GM18951 (cell line): ENCODE measurements around the gene KCNJ16.

Experiments used
- POLR2A ChIP-seq: IDR thresholded peaks from 4 replicates; pipeline ENCODE4 v1.6.1; 2011; ENCODE audit warnings: mild to moderate bottlenecking; ENCODE audit not compliant: insufficient read length, insufficient read depth; ENCODE audit errors: extremely low read depth
- in situ Hi-C: fragments of 300-500 bp; cut with MboI; formaldehyde crosslinking; loops from one replicate; pipeline ENCODE4 v1.12.0; 2022; ENCODE audit warnings: low sequenced_read_pairs, mixed read lengths, inconsistent platforms; ENCODE audit not compliant: unreplicated experiment

KCNJ16 gene

GRCh38 chr17:70076831-70077230 is 1.8 kb downstream of the KCNJ16 start:
- no peak for TF ChIP-seq POLR2A
- in situ Hi-C loops: no loop called here

- in situ Hi-C loops: no loop called here
- no peak for TF ChIP-seq POLR2A
These were observed 3.5 kb downstream of the KCNJ16 start for GRCh38 chr17:70078549-70078948.

DNA sequence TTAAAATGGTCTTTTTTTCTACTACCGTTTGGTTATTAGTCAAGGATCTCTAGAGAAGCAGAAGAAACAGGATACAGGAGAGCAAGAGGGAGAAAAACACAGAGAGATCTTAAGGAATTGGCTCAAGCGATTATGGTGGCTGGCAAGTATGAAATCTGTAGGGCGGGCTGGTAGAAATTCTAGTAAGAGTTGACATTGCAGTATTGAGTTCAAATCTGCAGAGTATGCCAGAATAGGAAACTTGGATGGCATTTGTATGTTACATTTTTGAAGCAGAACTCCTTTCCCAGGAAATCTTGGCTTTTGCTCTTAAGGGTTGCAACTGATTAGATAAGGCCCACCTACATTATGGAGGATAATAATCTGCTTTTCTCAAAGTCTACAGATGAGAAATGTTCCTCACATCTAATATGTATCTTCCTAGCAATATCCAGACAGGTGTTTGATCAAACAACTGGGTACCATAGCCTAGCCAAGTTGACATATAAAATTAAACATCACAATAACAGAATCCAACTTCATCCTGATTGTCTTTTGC is 4.0 kb downstream of the KCNJ16 start:
- TF ChIP-seq POLR2A: no peak
- in situ Hi-C loops: no loop called here

GRCh38 chr17:70080541-70081347 is 5.7 kb downstream of the KCNJ16 start:
- no peak for TF ChIP-seq POLR2A
- in situ Hi-C loops: no loop called here

DNA sequence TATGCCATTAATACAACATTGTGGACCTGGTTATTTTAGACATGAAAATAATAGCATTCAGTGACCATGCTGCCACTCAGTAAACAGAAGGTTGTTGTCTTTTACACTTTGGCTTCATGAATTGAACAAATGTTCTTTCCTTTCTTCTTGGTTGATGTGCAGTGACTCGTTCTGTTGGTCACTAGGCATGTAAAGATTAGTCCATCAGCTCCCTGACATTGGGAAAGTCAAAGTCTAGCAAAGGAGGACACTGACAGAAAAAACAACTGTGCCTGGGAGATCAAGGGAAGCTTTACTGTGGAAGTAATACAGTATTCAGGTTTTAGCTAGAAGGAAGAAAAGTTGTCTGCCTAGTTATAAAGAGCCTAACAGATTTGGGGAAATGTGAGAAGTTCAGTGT is 6.9 kb downstream of the KCNJ16 start:
- in situ Hi-C loops: no loop called here
- no peak for TF ChIP-seq POLR2A

DNA sequence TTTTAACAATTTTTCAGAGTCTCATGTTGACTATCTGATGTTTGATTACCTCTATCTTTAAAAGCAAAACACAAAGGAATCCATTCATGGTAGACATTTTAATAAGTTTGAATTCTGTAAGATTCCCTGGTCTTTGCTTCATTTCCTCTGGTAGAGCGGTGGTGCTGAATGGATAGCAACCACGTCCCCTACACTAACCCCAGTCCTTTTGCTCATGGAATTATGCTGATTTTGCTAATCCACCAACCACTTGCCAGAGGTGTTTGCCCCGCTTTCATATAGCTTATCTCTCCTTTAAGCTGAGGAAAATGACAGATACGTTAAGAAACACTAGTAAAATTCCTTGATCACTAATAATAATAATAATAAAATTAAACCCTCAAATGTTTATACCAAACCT is 9.5 kb downstream of the KCNJ16 start:
- in situ Hi-C loops: no loop called here
- no peak for TF ChIP-seq POLR2A

DNA sequence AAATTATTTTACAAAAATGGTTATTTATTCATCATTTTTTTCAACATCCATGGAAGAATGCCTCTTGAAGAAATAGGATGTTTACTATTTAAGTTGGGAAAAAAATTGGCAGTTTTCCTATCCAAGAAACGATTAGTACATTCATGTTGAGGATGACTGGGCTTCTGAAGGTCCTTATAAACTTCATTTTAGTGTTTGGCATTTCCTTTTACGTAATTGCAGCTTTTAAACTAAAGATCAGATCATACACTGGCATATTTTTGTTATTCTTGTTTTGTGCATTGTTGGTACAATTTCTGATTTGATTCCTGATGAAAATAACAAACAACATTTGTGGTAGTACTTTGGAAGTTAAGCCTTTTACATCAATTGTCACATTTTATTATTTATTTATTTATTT is 11.5 kb downstream of the KCNJ16 start:
- in situ Hi-C loops: no loop called here
- TF ChIP-seq POLR2A: no peak

- no peak for TF ChIP-seq POLR2A
- in situ Hi-C loops: no loop called here
These were observed 14.6 kb downstream of the KCNJ16 start for GRCh38 chr17:70089513-70090148.

GRCh38 chr17:70091005-70091568 is 16.1 kb downstream of the KCNJ16 start:
- TF ChIP-seq POLR2A: no peak
- in situ Hi-C loops: no loop called here

GRCh38 chr17:70091696-70092095 is 16.7 kb downstream of the KCNJ16 start:
- in situ Hi-C loops: no loop called here

DNA sequence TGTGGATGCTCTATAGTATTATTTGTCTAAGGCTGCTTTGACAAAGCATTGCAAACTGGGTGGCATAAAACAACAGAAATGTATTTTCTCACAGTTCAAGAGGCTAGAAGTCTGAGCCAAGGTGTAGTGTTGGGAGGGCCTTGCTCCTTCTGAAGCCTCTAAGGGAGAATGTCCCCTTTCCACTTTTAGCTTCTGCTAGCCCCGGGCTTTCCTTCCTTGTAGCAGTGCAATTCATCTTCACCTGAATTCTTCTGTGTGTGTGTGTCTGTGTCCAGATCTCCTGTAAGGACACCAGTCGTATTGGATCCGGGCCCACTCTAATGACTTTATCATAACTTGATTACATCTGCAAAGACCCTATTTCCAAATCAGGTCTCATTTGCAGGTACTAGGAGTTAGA is 18.1 kb downstream of the KCNJ16 start:
- TF ChIP-seq POLR2A: no peak
- in situ Hi-C loops: no loop called here

More at GRCh38 chr17:70091696-70092095, 16.7 kb downstream of the KCNJ16 start:
- TF ChIP-seq POLR2A: no peak

DNA sequence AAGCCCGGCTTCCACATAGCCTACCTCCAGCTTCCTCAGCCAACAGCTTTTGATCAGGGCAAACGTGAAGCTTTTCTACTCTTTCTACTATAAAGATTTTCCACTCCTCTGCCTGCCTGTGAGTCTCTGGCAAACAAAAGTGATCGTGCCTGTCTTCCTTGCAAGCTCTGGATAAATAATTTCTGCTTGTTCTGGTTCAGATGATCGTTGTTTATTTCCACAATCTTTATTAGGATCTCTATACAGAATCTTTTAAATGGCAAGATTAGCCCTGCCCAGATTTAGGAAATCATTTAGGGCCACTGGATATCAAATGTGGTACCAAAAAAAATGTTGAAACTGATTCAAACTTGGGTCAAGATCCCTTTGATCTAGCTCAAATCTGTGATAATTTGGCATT is 20.4 kb downstream of the KCNJ16 start:
- TF ChIP-seq POLR2A: no peak
- in situ Hi-C loops: no loop called here

- no peak for TF ChIP-seq POLR2A
- in situ Hi-C loops: no loop called here
These were observed 21.8 kb downstream of the KCNJ16 start for GRCh38 chr17:70096861-70097260.
